Activated CD8-positive, alpha-beta memory T cell treated with anti-CD3 and anti-CD28 coated beads, Interleukin-2, amount 50 U/mL, for 24 hours (primary cell): Measurements from ENCODE around the gene AICDA.

Experiments used
- DNase-seq: peaks from one replicate; pipeline ENCODE4 v3.0.0-alpha.2; 2020; ENCODE audit errors: extremely low read depth

The AICDA gene

DNA sequence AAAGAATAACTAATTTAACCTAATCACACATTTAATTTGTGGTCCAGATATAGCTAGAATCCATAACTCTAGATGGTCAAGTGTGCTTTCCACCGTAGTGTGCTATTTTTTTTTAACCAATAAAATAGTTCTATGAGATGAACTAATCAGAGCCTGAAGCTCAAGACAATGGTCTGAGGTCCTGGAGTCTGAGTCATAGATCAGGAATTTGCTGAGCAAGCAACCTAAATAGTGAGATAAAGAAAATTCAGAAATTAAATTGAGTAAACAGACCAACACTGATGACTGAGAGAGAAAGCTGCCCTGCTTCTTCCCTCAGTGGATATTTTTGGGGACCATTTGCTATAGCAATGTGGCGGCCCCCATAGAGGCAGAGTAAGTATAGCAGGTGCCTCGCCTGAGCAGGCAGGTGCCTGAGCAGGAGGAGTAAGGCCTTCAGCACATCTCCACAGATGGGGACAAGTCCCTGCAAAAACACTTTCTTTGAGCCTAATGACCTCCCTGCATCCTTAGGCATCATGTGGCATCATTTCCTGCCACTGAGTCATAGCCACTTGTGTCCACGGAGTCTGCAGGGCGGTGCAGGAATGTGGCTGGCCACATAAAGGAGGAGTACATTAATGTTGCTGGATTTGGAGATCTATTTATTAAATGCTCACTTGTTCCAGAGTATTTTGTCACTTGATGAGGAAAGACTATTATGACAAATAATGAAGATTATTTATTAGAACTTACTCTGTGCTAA, 58.0 kb downstream of the AICDA start:
- no peak for DNase-seq

DNA sequence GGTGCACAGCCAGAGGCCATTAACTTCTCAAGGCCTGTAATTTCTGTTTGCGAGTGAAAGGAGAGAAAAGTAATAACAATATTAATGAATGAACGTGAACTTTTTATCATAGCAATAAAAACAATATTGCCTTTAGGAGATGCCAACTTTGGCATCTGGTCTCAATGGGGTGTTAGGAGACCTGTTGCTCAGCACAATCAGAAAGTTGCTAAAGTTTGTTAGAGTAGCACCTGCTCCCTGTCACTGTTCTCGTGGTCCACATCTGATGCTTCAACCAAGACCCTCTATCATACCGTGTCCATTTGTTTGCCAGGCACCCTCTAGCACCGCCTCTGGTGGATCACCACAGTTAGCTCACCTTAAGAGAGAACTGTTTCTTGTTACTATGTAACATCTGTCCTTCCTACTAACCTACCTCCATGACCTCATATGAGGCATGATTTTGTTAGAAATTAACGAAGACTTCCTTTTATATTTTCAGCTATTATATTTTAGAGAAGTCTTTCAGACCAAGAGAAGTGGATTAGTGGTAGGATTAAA, 59.5 kb downstream of the AICDA start:
- no peak for DNase-seq
